Measurements from ENCODE around the gene CCDC24. TPM values are rescaled to one million over a fixed set of nuclear protein-coding genes. Genes with fewer than 3 reads are reported as not detected.

CCDC24 gene
- total RNA-seq, 1 experiment from 2014 or later = 31.2 TPM

Other genes with a start within 250 kb of the CCDC24 start
- gene ARTN, start 57.8 kb upstream of the CCDC24 start, total RNA-seq (2014; rRNA removed; shearing (Covaris generic); ENCODE audit: low replicate concordance) = not detected in 2 replicates
- 16.9 and 21.3 TPM in 2 replicates for gene IPO13, start 44.6 kb upstream of the CCDC24 start, total RNA-seq (2014; rRNA removed; shearing (Covaris generic); ENCODE audit: low replicate concordance)
- gene DPH2, start 21.6 kb upstream of the CCDC24 start, total RNA-seq (2014; rRNA removed; shearing (Covaris generic); ENCODE audit: low replicate concordance) = 29.0 and 54.5 TPM in 2 replicates
- gene ATP6V0B, start 16.6 kb upstream of the CCDC24 start, total RNA-seq (2014; rRNA removed; shearing (Covaris generic); ENCODE audit: low replicate concordance) = 144 and 201 TPM in 2 replicates
- gene B4GALT2, start 12.4 kb upstream of the CCDC24 start, total RNA-seq (2014; rRNA removed; shearing (Covaris generic); ENCODE audit: low replicate concordance) = 75.2 and 88.9 TPM in 2 replicates
- gene SLC6A9, start 39.9 kb downstream of the CCDC24 start, total RNA-seq (2014; rRNA removed; shearing (Covaris generic); ENCODE audit: low replicate concordance) = 0.20 TPM in 1 of 2 replicates, not detected in the other
- not detected in 2 replicates for gene KLF17, start 127.2 kb downstream of the CCDC24 start, total RNA-seq (2014; rRNA removed; shearing (Covaris generic); ENCODE audit: low replicate concordance)
- not detected in 2 replicates for gene KLF18, start 150.0 kb downstream of the CCDC24 start, total RNA-seq (2014; rRNA removed; shearing (Covaris generic); ENCODE audit: low replicate concordance)
- gene DMAP1, start 221.9 kb downstream of the CCDC24 start, total RNA-seq (2014; rRNA removed; shearing (Covaris generic); ENCODE audit: low replicate concordance) = 45.5 and 58.7 TPM in 2 replicates